Sigmoid colon (tissue), 7 donors: Measurements from ENCODE around the gene CHST8. TPM values are rescaled to one million over a fixed set of nuclear protein-coding genes. Genes with fewer than 3 reads are reported as not detected.

Experiments used
- DNase-seq: peaks from one replicate; pipeline ENCODE4 v3.0.0-alpha.2; 2019
- H3K27ac ChIP-seq, 4 donors: fragments of 200-600 bp; sonication (generic); one replicate each; pipeline ENCODE4 v1.5.1; 2016 to 2019; ENCODE audit warnings: mild to moderate bottlenecking in 1 of 4
- H3K27me3 ChIP-seq, 3 donors: fragments of 200-600 bp; sonication (generic); one replicate each; pipeline ENCODE4 v1.5.1; 2019; ENCODE audit warnings: mild to moderate bottlenecking in 1 of 3
- H3K36me3 ChIP-seq, 4 donors: fragments of 200-600 bp; sonication (generic); one replicate each; pipeline ENCODE4 v1.5.1; 2016 to 2019
- H3K4me1 ChIP-seq, 4 donors: fragments of 200-600 bp; sonication (generic); one replicate each; pipeline ENCODE4 v1.5.1; 2017 to 2019
- H3K4me3 ChIP-seq, 4 donors: fragments of 200-600 bp; sonication (generic); one replicate each; pipeline ENCODE4 v1.5.1; 2017 to 2019; ENCODE audit warnings: mild to moderate bottlenecking in 2 of 4, moderate library complexity in 1 of 4
- H3K9me3 ChIP-seq, 4 donors: fragments of 200-600 bp in 3 of 4; sonication (generic) in 3 of 4; one replicate each; pipeline versions ENCODE4 v1.5.1 to v1.6.1; 2013 to 2019
- EP300 ChIP-seq, 4 donors: sonication (generic); formaldehyde crosslinking; IDR thresholded peaks; one replicate each; pipeline ENCODE4 v1.6.1; 2017; ENCODE audit warnings: antibody characterized with exemption in 4 of 4
- POLR2A ChIP-seq, 2 donors: fragments of 450-650 bp; IDR thresholded peaks; one replicate each; pipeline ENCODE4 v1.6.1; 2016; ENCODE audit warnings: antibody characterized with exemption in 2 of 2, mild to moderate bottlenecking in 2 of 2, moderate library complexity in 2 of 2
- POLR2AphosphoS5 ChIP-seq, 4 donors: sonication (generic); formaldehyde crosslinking; IDR thresholded peaks; one replicate each; pipeline ENCODE4 v1.6.1; 2017; ENCODE audit warnings: antibody characterized with exemption in 4 of 4
- WGBS, 2 donors: extraction: QIAGEN DNeasy Blood & Tissue Kit; methylation state at CpG; one replicate each; pipeline ENCODE4 v1.1.7; 2013; 5-methylcytosine and 5-hydroxymethylcytosine counted together
- intact Hi-C: fragments of 100-400 bp; cut with DNase I; formaldehyde crosslinking; loops from one replicate; pipeline ENCODE4 v1.15.1; 2023
- polyA plus RNA-seq, 3 donors: library from polyadenylated mRNA; stranded (reverse); fragments of 200-250 nt; gene quantifications; one replicate each; pipeline ENCODE4 v1.2.3, GENCODE V29; 2013
- total RNA-seq, 4 donors: library from RNA; depleted of rRNA; stranded (reverse); fragments of >200 nt; gene quantifications; one replicate each; pipeline ENCODE4 v1.1.0, GENCODE V29; 2016
- TF ChIP-seq, protein P1 (sequence below), 4 experiments: fragments of 450-650 bp in 3 of 4; fragments of 200-600 bp in 1 of 4; IDR thresholded peaks; one replicate each; pipeline ENCODE4 v1.5.1; 2016 to 2019; ENCODE audit warnings: antibody characterized with exemption in 4 of 4, mild to moderate bottlenecking in 3 of 4, moderate library complexity in 2 of 4
- donor health status: healthy with polysubstance abuse.
- donor health status: Bipolar disorder and iron deficiency.
- donor health status: healthy.

The CHST8 gene
- total and polyA plus RNA-seq, 7 donors, result 0.35 to 0.60 (median 0.36) TPM; not detected in 4

- Histone ChIP-seq H3K4me1 (peaks cover 0 to 6% (median 0%) of the 10 kb centered on the region in 4 donors), H3K9me3 (no peaks in the 10 kb centered on the region)
- intact Hi-C loops, result no loop called here
Observed at GRCh38 chr19:33756177-33756576, 134.4 kb downstream of the CHST8 start.

DNA sequence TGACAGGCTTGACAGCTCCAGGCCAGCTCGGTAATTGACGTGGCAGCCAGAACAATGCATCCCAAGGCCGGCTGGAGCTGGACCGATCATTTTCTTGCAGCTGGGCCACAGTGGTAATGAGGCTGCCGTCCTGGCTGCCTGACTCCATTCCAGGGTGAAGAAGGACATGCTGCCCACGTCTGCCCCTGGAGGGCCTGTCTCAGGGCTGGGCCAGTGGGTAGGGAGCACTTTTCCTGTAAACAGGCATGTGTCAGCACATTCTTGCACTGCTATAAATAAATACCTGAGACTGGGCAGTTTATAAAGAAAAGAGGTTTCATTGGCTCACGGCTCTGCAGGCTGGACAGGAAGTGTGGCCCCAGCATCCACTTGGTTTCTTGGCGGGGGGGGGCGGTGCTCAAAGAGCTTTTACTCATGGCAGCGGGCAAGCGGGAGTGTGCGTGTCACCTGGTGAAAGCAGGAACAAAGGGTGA, 136.8 kb downstream of the CHST8 start:
- H3K27me3 ChIP-seq, result peaks cover 0 to 15% (median 0%) of the 10 kb centered on the region in 3 donors
- intact Hi-C loops, result no loop called here
- no peaks in the 10 kb centered on the region for H3K36me3 ChIP-seq
- TF ChIP-seq POLR2A (IDR thresholded peaks at IDR 0.05) (no peak), EP300 (IDR thresholded peaks at IDR 0.05) (no peak), POLR2AphosphoS5 (IDR thresholded peaks at IDR 0.05) (no peak)
- TF ChIP-seq, protein P1, sequence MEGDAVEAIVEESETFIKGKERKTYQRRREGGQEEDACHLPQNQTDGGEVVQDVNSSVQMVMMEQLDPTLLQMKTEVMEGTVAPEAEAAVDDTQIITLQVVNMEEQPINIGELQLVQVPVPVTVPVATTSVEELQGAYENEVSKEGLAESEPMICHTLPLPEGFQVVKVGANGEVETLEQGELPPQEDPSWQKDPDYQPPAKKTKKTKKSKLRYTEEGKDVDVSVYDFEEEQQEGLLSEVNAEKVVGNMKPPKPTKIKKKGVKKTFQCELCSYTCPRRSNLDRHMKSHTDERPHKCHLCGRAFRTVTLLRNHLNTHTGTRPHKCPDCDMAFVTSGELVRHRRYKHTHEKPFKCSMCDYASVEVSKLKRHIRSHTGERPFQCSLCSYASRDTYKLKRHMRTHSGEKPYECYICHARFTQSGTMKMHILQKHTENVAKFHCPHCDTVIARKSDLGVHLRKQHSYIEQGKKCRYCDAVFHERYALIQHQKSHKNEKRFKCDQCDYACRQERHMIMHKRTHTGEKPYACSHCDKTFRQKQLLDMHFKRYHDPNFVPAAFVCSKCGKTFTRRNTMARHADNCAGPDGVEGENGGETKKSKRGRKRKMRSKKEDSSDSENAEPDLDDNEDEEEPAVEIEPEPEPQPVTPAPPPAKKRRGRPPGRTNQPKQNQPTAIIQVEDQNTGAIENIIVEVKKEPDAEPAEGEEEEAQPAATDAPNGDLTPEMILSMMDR (IDR thresholded peaks at IDR 0.05), result no peak
- no peak overlapping the region for H3K27ac ChIP-seq
- H3K4me1 ChIP-seq, result peaks cover 0 to 6% (median 0%) of the 10 kb centered on the region in 4 donors
- DNase-seq, result no peak
- WGBS, 2 donors, result 33 to 36% methylated on average over 12 of the region's 12 CpGs
- H3K4me3 ChIP-seq, result no peak overlapping the region
- no peaks in the 10 kb centered on the region for H3K9me3 ChIP-seq

More at GRCh38 chr19:33756177-33756576, 134.4 kb downstream of the CHST8 start:
- Histone ChIP-seq H3K4me3 (no peak overlapping the region), H3K36me3 (no peaks in the 10 kb centered on the region), H3K27ac (no peak overlapping the region), H3K27me3 (peaks cover 0 to 15% (median 0%) of the 10 kb centered on the region in 3 donors)
- no peak for DNase-seq
- TF ChIP-seq, protein P1 (IDR thresholded peaks at IDR 0.05), result no peak
- TF ChIP-seq POLR2AphosphoS5 (IDR thresholded peaks at IDR 0.05) (no peak), POLR2A (IDR thresholded peaks at IDR 0.05) (no peak), EP300 (IDR thresholded peaks at IDR 0.05) (no peak)
- WGBS, 2 donors, result 79 to 88% methylated on average over 11 of the region's 11 CpGs

DNA sequence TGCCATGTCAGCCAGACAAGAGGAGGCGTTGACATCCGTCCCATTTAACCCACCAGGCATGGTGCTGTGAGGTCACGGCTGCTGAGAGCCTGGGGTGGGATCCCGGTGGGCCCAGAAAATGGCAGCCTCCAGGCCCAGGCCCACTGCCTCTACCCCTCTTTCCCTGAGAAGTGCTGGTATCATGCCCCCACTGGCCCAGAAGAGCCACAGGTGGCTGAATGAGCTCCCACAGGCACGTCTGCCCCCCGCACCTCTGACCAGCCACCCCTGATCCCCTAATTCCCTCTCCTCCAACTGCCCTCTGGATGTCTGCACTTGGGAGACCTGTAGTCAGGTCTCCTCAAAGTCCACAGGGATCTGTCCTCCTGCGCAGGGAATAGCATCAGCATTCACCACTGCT, 137.6 kb downstream of the CHST8 start:
- WGBS, 2 donors, result 91 to 92% methylated on average over 7 of the region's 7 CpGs
- TF ChIP-seq EP300 (IDR thresholded peaks at IDR 0.05) (no peak), POLR2A (IDR thresholded peaks at IDR 0.05) (no peak), POLR2AphosphoS5 (IDR thresholded peaks at IDR 0.05) (no peak)
- TF ChIP-seq, protein P1 (IDR thresholded peaks at IDR 0.05), result no peak
- Histone ChIP-seq H3K27ac (no peak overlapping the region), H3K27me3 (peaks cover 0 to 13% (median 0%) of the 10 kb centered on the region in 3 donors), H3K4me3 (no peak overlapping the region), H3K36me3 (no peaks in the 10 kb centered on the region), H3K9me3 (no peaks in the 10 kb centered on the region), H3K4me1 (peaks cover 0 to 6% (median 0%) of the 10 kb centered on the region in 4 donors)
- intact Hi-C loops, result no loop called here
- DNase-seq, result no peak

- WGBS, 2 donors, result 64 to 76% methylated on average over 11 of the region's 11 CpGs
- Histone ChIP-seq H3K4me3 (no peak overlapping the region), H3K36me3 (no peaks in the 10 kb centered on the region), H3K4me1 (peaks cover 0 to 1% (median 0%) of the 10 kb centered on the region in 4 donors), H3K27me3 (peaks cover 0 to 35% (median 8%) of the 10 kb centered on the region in 3 donors), H3K27ac (no peak overlapping the region), H3K9me3 (no peaks in the 10 kb centered on the region)
- no peak for TF ChIP-seq EP300 (IDR thresholded peaks at IDR 0.05)
- TF ChIP-seq, protein P1 (IDR thresholded peaks at IDR 0.05), result no peak
- no peak for TF ChIP-seq POLR2AphosphoS5 (IDR thresholded peaks at IDR 0.05)
- TF ChIP-seq POLR2A (IDR thresholded peaks at IDR 0.05), result no peak
- no peak for DNase-seq
- intact Hi-C loops, result no loop called here
Observed at GRCh38 chr19:33763633-33764371, 142.0 kb downstream of the CHST8 start.
